Panc1 (cell line): ENCODE measurements around the gene PEX1. TPM values are rescaled to one million over a fixed set of nuclear protein-coding genes. Genes with fewer than 3 reads are reported as not detected.

Experiments
- ATAC-seq: fragments of 200-7000 bp; cut with Tn5 transposase; 2 replicates; pipeline ENCODE4 v1.9.1; 2020; ENCODE audit warnings: mild to moderate bottlenecking, moderate library complexity
- Bru-seq: library from RNA; stranded (reverse); fragments of 400-500 nt; gene quantifications from one replicate; lab custom pipeline; 2021; lab: Mats Ljungman, UMichigan
- BruChase-seq, 2 experiments: library from RNA; stranded (reverse); fragments of 400-500 nt; gene quantifications; one replicate each; lab custom pipeline; 2021; lab: Mats Ljungman, UMichigan
- BruUV-seq: library from RNA; stranded (reverse); fragments of 400-500 nt; replicated peaks from 2 replicates; lab custom pipeline; 2021; lab: Mats Ljungman, UMichigan
- CTCF ChIA-PET: fragments of 300-600 bp; sonication (Branson Sonifier 250); formaldehyde crosslinking; loops from one replicate; lab custom pipeline; 2022; ENCODE audit warnings: antibody characterized with exemption; lab: Charles Lee
- POLR2A ChIA-PET: fragments of 300-600 bp; sonication (Branson Sonifier 250); formaldehyde crosslinking; loops from one replicate; lab custom pipeline; 2022; ENCODE audit warnings: antibody characterized with exemption; lab: Charles Lee
- DNase-seq: peaks from one replicate; pipeline ENCODE4 v3.0.0-alpha.2; 2010; ENCODE audit warnings: low read depth, low spot score
- H3K27ac ChIP-seq: 2 replicates; pipeline ENCODE4 v1.5.1; 2011; ENCODE audit warnings: mild to moderate bottlenecking, low read length, inconsistent platforms
- H3K27me3 ChIP-seq: fragments of 200-500 bp; sonication (Bioruptor generic); 2 replicates; pipeline ENCODE4 v1.6.0; 2014; ENCODE audit warnings: low read length, inconsistent platforms; ENCODE audit not compliant: control insufficient read depth, insufficient read depth
- H3K36me3 ChIP-seq: fragments of 200-500 bp; sonication (Bioruptor generic); 2 replicates; pipeline ENCODE4 v1.5.1; 2014; ENCODE audit warnings: inconsistent platforms, mild to moderate bottlenecking, low read length, moderate library complexity; ENCODE audit not compliant: control insufficient read depth, insufficient read depth
- H3K4me1 ChIP-seq: 2 replicates; pipeline ENCODE4 v1.5.1; 2011; ENCODE audit warnings: inconsistent platforms, mild to moderate bottlenecking, low read length, moderate library complexity; ENCODE audit not compliant: control insufficient read depth, insufficient read depth
- H3K4me3 ChIP-seq, 2 experiments: 2 replicates each; pipeline ENCODE4 v1.5.1; 2011 to 2012; ENCODE audit warnings: low read depth in 2 of 2, low read length in 2 of 2, mild to moderate bottlenecking in 2 of 2, inconsistent platforms in 1 of 2, moderate library complexity in 1 of 2
- H3K9me3 ChIP-seq: fragments of 200-500 bp; sonication (Bioruptor generic); 2 replicates; pipeline ENCODE4 v1.5.1; 2014; ENCODE audit warnings: low read depth, mild to moderate bottlenecking, inconsistent platforms, low read length, moderate library complexity; ENCODE audit not compliant: control insufficient read depth, insufficient read depth
- CTCF ChIP-seq: fragments of 450-650 bp; IDR thresholded peaks from 2 replicates; pipeline ENCODE4 v1.5.1; 2017; ENCODE audit warnings: mild to moderate bottlenecking
- POLR2AphosphoS5 ChIP-seq: IDR thresholded peaks from 2 replicates; pipeline ENCODE4 v1.6.1; 2012; ENCODE audit warnings: mild to moderate bottlenecking, low read depth, low read length, moderate library complexity
- REST ChIP-seq, 2 experiments: IDR thresholded peaks; 2 replicates each; pipeline ENCODE4 v1.6.1; 2011 to 2012; ENCODE audit warnings: low read depth in 2 of 2, control low read depth in 1 of 2, low read length in 1 of 2, mild to moderate bottlenecking in 1 of 2, moderate library complexity in 1 of 2; ENCODE audit not compliant: insufficient read depth in 1 of 2
- SIN3A ChIP-seq: IDR thresholded peaks from 2 replicates; pipeline ENCODE4 v1.6.1; 2012; ENCODE audit warnings: low read depth, mild to moderate bottlenecking, low read length, moderate library complexity, borderline replicate concordance; ENCODE audit not compliant: insufficient read depth
- TCF7L2 ChIP-seq: IDR thresholded peaks from 2 replicates; pipeline ENCODE4 v1.6.1; 2011; ENCODE audit warnings: mild to moderate bottlenecking, low read depth, low read length, inconsistent platforms
- in situ Hi-C: cut with HindIII; loops from 2 replicates; pipeline ENCODE4 v1.10.0; 2016; ENCODE audit warnings: low sequenced_read_pairs, low pct_unique_long_range_greater_than_20kb
- intact Hi-C: fragments of 100-400 bp; cut with micrococcal nuclease; formaldehyde crosslinking; loops from one replicate; pipeline ENCODE4 v1.10.0; 2022; ENCODE audit not compliant: unreplicated experiment
- long read RNA-seq: library from polyadenylated mRNA; unstranded; transcript quantifications from one replicate; pipeline ENCODE4 v2.0.0, GENCODE V29; 2021; ENCODE audit not compliant: unreplicated experiment
- polyA plus RNA-seq: library from polyadenylated mRNA; unstranded; fragments of >200 nt; gene quantifications from one replicate; pipeline ENCODE4 v1.2.1, GENCODE V29; 2012; ENCODE audit warnings: missing spikeins; ENCODE audit not compliant: insufficient read length
- total RNA-seq: library from RNA; stranded (reverse); gene quantifications from one replicate; pipeline ENCODE4 v1.2.1, GENCODE V29; 2021; ENCODE audit not compliant: unreplicated experiment

Gene PEX1
- 13.9 TPM for total RNA-seq
- polyA plus RNA-seq = 7.8 TPM
- percentile 67 among the genes with signal in this experiment for Bru-seq, nascent RNA
- BruChase-seq, experiment 1, labeled RNA remaining after a 2-hour chase = percentile 72 among the genes with signal in this experiment
- percentile 67 among the genes with signal in this experiment for BruChase-seq, experiment 2, labeled RNA remaining after a 6-hour chase
- long read RNA-seq, full-length matches to known transcripts = 25 of 39 reads
- long read RNA-seq, partial matches to known transcripts = 5 of 39 reads
- long read RNA-seq, other reads (novel, unspliced or antisense) = 9 of 39 reads

- ATAC-seq (peak; percentile 97), DNase-seq (peak; percentile 99)
- no TSS peak for BruUV-seq
- intact Hi-C loops (no loop called here), in situ Hi-C loops (no loop called here)
- H3K4me3 ChIP-seq = peak within 1 kb of the TSS; percentile 99
- TF ChIP-seq TCF7L2 (peak; percentile 99), POLR2AphosphoS5 (peak; percentile 59), SIN3A (no peak), CTCF (peak; percentile 83)
- ChIA-PET CTCF (interaction anchor here (0.6 to 1.0 kb wide), 7 partner anchors 26 to 497 kb away, joined by 3 to 8 read pairs (median 4); partner anchors contain the start of gene GATAD1), POLR2A (interaction anchor here (0.5 to 1.3 kb wide), 15 partner anchors 11 to 622 kb away, joined by 3 to 9 read pairs (median 4); partner anchors contain the start of genes ANKIB1, FAM133B, GATAD1 and KRIT1)
- H3K27me3 ChIP-seq = no peaks in the 10 kb centered on the region
- H3K27ac ChIP-seq = peak within 1 kb of the TSS; percentile 99
- H3K4me1 ChIP-seq = peaks cover 11% of the 10 kb centered on the region
- H3K36me3 ChIP-seq = peaks cover 22% of the 10 kb centered on the region
- no peaks in the 10 kb centered on the region for H3K9me3 ChIP-seq
Observed at GRCh38 chr7:92528188-92528957, at the start of gene PEX1, which contains the start of gene RBM48. Gene PEX1 (minus strand): TSS chr7:92528520. CDS start chr7:92528435, 85 bp downstream. Gene RBM48 (plus strand): TSS chr7:92528795. CDS start chr7:92528814, 19 bp downstream.

GRCh38 chr7:92576296-92576695, 48.0 kb upstream of the PEX1 start:
- no TSS peak for BruUV-seq
- DNase-seq (no peak), ATAC-seq (no peak)
- CTCF ChIA-PET = no interaction called here
- no peaks in the 10 kb centered on the region for H3K4me1 ChIP-seq
- H3K27ac ChIP-seq = no peak overlapping the region
- H3K4me3 ChIP-seq = no peak overlapping the region
- TF ChIP-seq REST (IDR thresholded peaks at IDR 0.05; ENCODE audit: insufficient read depth in 1 of 2, low read depth in 2 of 2, low read length in 1 of 2) = no peak
- TF ChIP-seq POLR2AphosphoS5 = no peak
- TF ChIP-seq SIN3A = no peak
- TF ChIP-seq CTCF = no peak
- TF ChIP-seq TCF7L2 = no peak
- no peaks in the 10 kb centered on the region for H3K27me3 ChIP-seq
- POLR2A ChIA-PET = no interaction called here
- H3K9me3 ChIP-seq = no peaks in the 10 kb centered on the region
- in situ Hi-C loops (no loop called here), intact Hi-C loops (no loop called here)
- peaks cover 62% of the 10 kb centered on the region for H3K36me3 ChIP-seq
